Measurements from ENCODE around the gene VRK1. TPM values are rescaled to one million over a fixed set of nuclear protein-coding genes. Genes with fewer than 3 reads are reported as not detected.

Gene VRK1
- total and polyA plus RNA-seq, 10 of the 15 experiments (the other 5 are each of a cell fraction or from before 2014, with no cell fraction given), result 50.9 to 137 (median 84.7) TPM

DNA sequence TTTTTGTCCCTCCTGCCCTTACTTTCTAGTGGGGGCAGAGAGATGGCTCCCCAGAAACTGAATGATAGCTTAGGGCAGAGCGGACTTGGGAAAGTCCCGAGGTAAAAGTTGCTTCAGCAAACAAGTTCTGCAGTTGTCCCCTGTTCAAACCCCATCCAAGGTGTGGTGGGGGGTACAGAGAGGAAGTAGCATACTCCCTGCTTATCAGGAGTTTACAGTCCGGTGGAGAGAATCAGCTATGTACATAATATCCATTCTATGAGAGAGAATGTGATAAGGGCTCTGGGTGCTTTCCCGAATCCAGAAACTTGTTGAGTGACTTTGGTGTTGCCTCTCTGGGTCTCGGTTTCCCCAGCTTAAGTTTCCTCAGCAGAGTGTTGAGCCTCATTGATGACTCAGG lies 40.4 kb upstream of the VRK1 start:
- BruUV-seq (replicated peaks), result no TSS peak
- WGBS (ENCODE audit: insufficient coverage, insufficient replicate concordance, low lambda C conversion rate, missing lambda C conversion rate), result 13% methylated on average over 5 of the region's 5 CpGs
- Histone ChIP-seq H3K4me1 (ENCODE audit: control insufficient read depth, insufficient read depth, low read length) (no peaks in the 10 kb centered on the region), H3K4me2 (ENCODE audit: control insufficient read depth, insufficient read depth) (no peak overlapping the region), H3K79me2 (ENCODE audit: control insufficient read depth, insufficient read depth, low read length) (no peaks in the 10 kb centered on the region), H3K36me3 (ENCODE audit: control insufficient read depth in 2 of 2, insufficient read depth in 2 of 2, low read length in 1 of 2) (no peaks in the 10 kb centered on the region), H3K27ac (ENCODE audit: control insufficient read depth, insufficient read depth) (no peak overlapping the region), H3K4me3 (no peak overlapping the region), H3K27me3 (replicated peaks in 1 of 2; ENCODE audit: control insufficient read depth in 2 of 2, insufficient read depth in 2 of 2, low read length in 1 of 2) (peaks cover 0 to 4% of the 10 kb centered on the region in 2 experiments; a peak in 1 of 4 replicates), H3K9ac (ENCODE audit: control insufficient read depth, insufficient read depth, low read length) (no peak overlapping the region), H2AFZ (ENCODE audit: control insufficient read depth, low read depth, low read length) (no peak overlapping the region), H4K20me1 (ENCODE audit: control insufficient read depth, insufficient read depth) (no peaks in the 10 kb centered on the region), H3K9me3 (replicated peaks; ENCODE audit: control insufficient read depth, insufficient read depth, low read length) (no peaks in the 10 kb centered on the region)
- CTCF ChIA-PET, result interaction anchor here (0.7 to 1.5 kb wide), 2 partner anchors 12 to 96 kb away, joined by 3 to 7 read pairs; no protein-coding TSS in a partner anchor
- no peak for FAIRE-seq
- RAD21 ChIA-PET (ENCODE audit: unreplicated experiment), result interaction anchor here (1.3 kb wide), 1 partner anchor 96 kb away, joined by 6 read pairs; no protein-coding TSS in a partner anchor
- ATAC-seq, result no peak
- SMC1A ChIA-PET (ENCODE audit: uncharacterized antibody, unreplicated experiment), result interaction anchor here (0.7 to 1.1 kb wide), 2 partner anchors 11 to 45 kb away, joined by 3 read pairs; no protein-coding TSS in a partner anchor
- in situ Hi-C loops (cut with MboI), result no loop called here
- POLR2A ChIA-PET, result no interaction called here
- no peak for TF ChIP-seq FOXK2 (IDR thresholded peaks at IDR 0.05)
- TF ChIP-seq, protein P1, sequence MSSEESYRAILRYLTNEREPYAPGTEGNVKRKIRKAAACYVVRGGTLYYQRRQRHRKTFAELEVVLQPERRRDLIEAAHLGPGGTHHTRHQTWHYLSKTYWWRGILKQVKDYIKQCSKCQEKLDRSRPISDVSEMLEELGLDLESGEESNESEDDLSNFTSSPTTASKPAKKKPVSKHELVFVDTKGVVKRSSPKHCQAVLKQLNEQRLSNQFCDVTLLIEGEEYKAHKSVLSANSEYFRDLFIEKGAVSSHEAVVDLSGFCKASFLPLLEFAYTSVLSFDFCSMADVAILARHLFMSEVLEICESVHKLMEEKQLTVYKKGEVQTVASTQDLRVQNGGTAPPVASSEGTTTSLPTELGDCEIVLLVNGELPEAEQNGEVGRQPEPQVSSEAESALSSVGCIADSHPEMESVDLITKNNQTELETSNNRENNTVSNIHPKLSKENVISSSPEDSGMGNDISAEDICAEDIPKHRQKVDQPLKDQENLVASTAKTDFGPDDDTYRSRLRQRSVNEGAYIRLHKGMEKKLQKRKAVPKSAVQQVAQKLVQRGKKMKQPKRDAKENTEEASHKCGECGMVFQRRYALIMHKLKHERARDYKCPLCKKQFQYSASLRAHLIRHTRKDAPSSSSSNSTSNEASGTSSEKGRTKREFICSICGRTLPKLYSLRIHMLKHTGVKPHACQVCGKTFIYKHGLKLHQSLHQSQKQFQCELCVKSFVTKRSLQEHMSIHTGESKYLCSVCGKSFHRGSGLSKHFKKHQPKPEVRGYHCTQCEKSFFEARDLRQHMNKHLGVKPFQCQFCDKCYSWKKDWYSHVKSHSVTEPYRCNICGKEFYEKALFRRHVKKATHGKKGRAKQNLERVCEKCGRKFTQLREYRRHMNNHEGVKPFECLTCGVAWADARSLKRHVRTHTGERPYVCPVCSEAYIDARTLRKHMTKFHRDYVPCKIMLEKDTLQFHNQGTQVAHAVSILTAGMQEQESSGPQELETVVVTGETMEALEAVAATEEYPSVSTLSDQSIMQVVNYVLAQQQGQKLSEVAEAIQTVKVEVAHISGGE (CRISPR knock-in tag; IDR thresholded peaks at IDR 0.05), result no peak
- TF ChIP-seq MTA2 (IDR thresholded peaks at IDR 0.05; ENCODE audit: low read depth), result no peak
- no peak for TF ChIP-seq RAD21 (IDR thresholded peaks at IDR 0.05; ENCODE audit: insufficient read depth, low read depth, low read length)
- no peak for TF ChIP-seq RUNX3 (IDR thresholded peaks at IDR 0.05; ENCODE audit: low read length)
- no peak for TF ChIP-seq ZNF207 (IDR thresholded peaks at IDR 0.05; ENCODE audit: borderline replicate concordance)
- TF ChIP-seq GATAD2B (conservative IDR thresholded peaks at IDR 0.05; ENCODE audit: low read depth), result no peak
- TF ChIP-seq RBBP5 (conservative IDR thresholded peaks at IDR 0.05), result no peak
- no peak for TF ChIP-seq BRCA1 (IDR thresholded peaks at IDR 0.05; ENCODE audit: low read depth, low read length)
- TF ChIP-seq FOXM1 (IDR thresholded peaks at IDR 0.05; ENCODE audit: low read depth, low read length), result no peak
- no peak for TF ChIP-seq SMC3 (IDR thresholded peaks at IDR 0.05; ENCODE audit: borderline replicate concordance, low read length)
- TF ChIP-seq TCF7 (IDR thresholded peaks at IDR 0.05; ENCODE audit: borderline replicate concordance), result no peak
- intact Hi-C loops (cut with micrococcal nuclease; ENCODE audit: unreplicated experiment), result no loop called here
- DNase-seq (ENCODE audit: low read depth, low spot score), result no peak

Data from GM12878 (cell line).